Heart left ventricle (tissue), 13 donors: Measurements from ENCODE around the gene CTSK.

Source experiments
- POLR2A ChIP-seq, 2 donors: fragments of 450-650 bp; IDR thresholded peaks; one replicate each; pipeline ENCODE4 v1.6.1; 2017; ENCODE audit warnings: antibody characterized with exemption in 2 of 2, mild to moderate bottlenecking in 2 of 2, moderate library complexity in 2 of 2
- TF ChIP-seq, protein P1 (sequence below), 12 donors: fragments of 200-600 bp; sonication (generic) in 4 of 12; IDR thresholded peaks; one replicate each; pipeline versions ENCODE4 v1.5.0 to v1.8.0; 2018 to 2022; ENCODE audit warnings: antibody characterized with exemption in 12 of 12, mild to moderate bottlenecking in 5 of 12
- donor health status: ischemic (EF 13 %, LVEDD 7.1; RV severe dilation, severe dysfunction).
- donor health status: DM: no; HTN: yes; CAD: no.
- donor health status: DM: no; HTN: no; CAD: no.
- donor health status: ischemic (EF 25% LVEDD 6.9; RV normal size, moderate dysfunction).
- donor health status: ischemic (EF 25% LVEDD 5.7; RV mildly dilated, moderate dysfunction).
- donor health status: ischemic (EF 35%, LVEDD 5.7; RV mildly dilated, moderate dysfunction).
- donor health status: nonischemic (EF 11% LVEDD 7.7; RV severe dilation, severe dysfunction).
- donor health status: DM: yes; HTN: yes; CAD: no.
- donor health status: PGD.
- donor health status: ischemic (EF 29% LVEDD 5.4; RV normal size, mild dysfunction).
- donor health status: nonischemic (EF 23%, LVEDD 6.1; RV moderate dilation, normal function).

- TF ChIP-seq, protein P1, sequence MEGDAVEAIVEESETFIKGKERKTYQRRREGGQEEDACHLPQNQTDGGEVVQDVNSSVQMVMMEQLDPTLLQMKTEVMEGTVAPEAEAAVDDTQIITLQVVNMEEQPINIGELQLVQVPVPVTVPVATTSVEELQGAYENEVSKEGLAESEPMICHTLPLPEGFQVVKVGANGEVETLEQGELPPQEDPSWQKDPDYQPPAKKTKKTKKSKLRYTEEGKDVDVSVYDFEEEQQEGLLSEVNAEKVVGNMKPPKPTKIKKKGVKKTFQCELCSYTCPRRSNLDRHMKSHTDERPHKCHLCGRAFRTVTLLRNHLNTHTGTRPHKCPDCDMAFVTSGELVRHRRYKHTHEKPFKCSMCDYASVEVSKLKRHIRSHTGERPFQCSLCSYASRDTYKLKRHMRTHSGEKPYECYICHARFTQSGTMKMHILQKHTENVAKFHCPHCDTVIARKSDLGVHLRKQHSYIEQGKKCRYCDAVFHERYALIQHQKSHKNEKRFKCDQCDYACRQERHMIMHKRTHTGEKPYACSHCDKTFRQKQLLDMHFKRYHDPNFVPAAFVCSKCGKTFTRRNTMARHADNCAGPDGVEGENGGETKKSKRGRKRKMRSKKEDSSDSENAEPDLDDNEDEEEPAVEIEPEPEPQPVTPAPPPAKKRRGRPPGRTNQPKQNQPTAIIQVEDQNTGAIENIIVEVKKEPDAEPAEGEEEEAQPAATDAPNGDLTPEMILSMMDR (IDR thresholded peaks at IDR 0.05), result no peak
- TF ChIP-seq POLR2A (IDR thresholded peaks at IDR 0.05), result no peak
Observed at GRCh38 chr1:150762552-150762951, 45.5 kb downstream of the CTSK start.
